ENCODE results near the gene GNPNAT1.

GNPNAT1 gene

DNA sequence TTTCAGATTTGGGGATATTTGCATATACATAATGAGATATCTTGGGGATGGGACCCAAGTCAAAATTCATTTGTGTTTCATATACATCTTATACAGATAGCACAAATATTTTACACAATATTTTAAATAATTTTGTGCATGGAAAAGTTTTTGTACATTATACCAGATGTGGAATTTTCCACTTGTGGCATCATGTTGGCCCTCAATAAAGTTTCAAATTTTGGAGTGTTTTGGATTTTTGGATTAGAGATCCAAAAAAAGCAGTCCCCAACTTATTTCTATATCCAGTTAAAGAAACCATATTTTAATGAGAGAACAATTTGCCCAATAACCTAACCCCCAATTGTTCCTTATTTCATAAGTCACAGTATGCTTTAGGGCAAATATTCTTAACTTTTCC, 4.5 kb downstream of the GNPNAT1 start:
- in situ Hi-C loops (cut with HindIII; ENCODE audit: low pct_ligation_motif_present, low sequenced_read_pairs), result no loop called here

DNA sequence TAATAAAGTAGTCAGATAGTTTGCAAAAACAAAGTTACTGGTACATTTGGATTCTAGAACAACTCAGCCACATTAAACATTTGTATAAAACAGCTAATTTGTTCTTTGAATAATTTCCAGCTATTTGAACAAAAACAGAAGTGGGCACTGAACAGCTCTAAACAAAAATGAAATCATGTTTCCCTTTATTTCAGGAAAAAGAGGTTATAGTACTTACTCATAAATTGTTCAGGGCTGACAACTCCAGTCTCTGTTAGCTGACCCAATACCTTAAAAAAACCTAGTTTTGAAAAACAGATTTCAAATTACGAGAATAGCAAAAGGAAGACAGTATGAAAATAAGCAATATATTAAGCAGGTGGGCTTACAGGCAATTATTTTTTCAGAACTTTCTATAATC, 8.2 kb downstream of the GNPNAT1 start:
- Histone ChIP-seq H3K4me3 (ENCODE audit: low read depth, low read length) (no peak overlapping the region), H3K27ac (no peak overlapping the region), H3K36me3 (replicated peaks) (peaks cover 7% of the 10 kb centered on the region), H3K27me3 (replicated peaks) (no peaks in the 10 kb centered on the region)
- in situ Hi-C loops (cut with HindIII; ENCODE audit: low pct_ligation_motif_present, low sequenced_read_pairs), result no loop called here
- TF ChIP-seq, protein P1, sequence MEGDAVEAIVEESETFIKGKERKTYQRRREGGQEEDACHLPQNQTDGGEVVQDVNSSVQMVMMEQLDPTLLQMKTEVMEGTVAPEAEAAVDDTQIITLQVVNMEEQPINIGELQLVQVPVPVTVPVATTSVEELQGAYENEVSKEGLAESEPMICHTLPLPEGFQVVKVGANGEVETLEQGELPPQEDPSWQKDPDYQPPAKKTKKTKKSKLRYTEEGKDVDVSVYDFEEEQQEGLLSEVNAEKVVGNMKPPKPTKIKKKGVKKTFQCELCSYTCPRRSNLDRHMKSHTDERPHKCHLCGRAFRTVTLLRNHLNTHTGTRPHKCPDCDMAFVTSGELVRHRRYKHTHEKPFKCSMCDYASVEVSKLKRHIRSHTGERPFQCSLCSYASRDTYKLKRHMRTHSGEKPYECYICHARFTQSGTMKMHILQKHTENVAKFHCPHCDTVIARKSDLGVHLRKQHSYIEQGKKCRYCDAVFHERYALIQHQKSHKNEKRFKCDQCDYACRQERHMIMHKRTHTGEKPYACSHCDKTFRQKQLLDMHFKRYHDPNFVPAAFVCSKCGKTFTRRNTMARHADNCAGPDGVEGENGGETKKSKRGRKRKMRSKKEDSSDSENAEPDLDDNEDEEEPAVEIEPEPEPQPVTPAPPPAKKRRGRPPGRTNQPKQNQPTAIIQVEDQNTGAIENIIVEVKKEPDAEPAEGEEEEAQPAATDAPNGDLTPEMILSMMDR (IDR thresholded peaks at IDR 0.05; ENCODE audit: low read depth, low read length, missing control alignments), result no peak
- DNase-seq, result no peak

More for the DNA sequence above, 4.5 kb downstream of the GNPNAT1 start:
- no peak overlapping the region for H3K27ac ChIP-seq
- H3K4me3 ChIP-seq (ENCODE audit: low read depth, low read length), result no peak overlapping the region
- H3K27me3 ChIP-seq (replicated peaks), result no peaks in the 10 kb centered on the region
- no peaks in the 10 kb centered on the region for H3K36me3 ChIP-seq (replicated peaks)
- no peak for DNase-seq
- TF ChIP-seq, protein P1 (IDR thresholded peaks at IDR 0.05; ENCODE audit: low read depth, low read length, missing control alignments), result no peak

DNA sequence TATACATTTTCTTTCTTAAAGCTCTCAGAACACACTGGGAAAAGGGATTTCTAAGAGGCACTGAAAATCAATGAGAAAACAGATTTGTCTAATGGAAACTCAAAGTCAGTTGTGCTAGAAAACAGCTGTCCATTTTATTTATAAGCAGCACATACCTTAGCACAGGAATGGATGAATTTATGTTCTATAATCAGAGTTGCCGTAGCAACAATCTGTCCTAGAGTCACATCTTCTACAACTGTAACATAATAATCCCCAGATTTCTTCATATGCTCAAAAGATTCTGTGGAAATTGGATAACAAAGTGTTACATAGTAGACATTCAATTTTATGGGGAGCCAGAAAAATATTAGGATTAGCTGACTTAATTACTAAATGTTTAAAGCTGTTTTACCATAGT, 9.8 kb downstream of the GNPNAT1 start:
- in situ Hi-C loops (cut with HindIII; ENCODE audit: low pct_ligation_motif_present, low sequenced_read_pairs), result no loop called here
- DNase-seq, result no peak

DNA sequence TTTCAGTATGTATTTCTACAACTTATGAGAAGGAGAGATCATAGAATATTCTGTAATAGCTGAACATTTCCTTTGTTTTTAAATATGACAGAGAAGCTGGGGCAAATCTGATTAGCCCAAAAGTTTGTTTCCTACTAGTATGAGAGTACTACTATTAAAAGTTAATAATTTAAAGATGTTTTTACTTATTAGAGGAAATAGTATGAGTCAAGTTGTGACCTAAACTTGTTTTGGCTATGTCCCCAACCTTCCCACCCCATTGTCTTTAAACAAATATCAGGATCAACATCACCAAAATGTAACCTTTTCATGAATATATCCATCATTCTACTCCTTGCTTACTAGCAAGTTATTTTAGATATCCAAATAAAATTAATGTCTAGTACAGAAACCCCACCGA, 10.5 kb downstream of the GNPNAT1 start:
- no peaks in the 10 kb centered on the region for H3K27me3 ChIP-seq (replicated peaks)
- TF ChIP-seq, protein P1 (IDR thresholded peaks at IDR 0.05; ENCODE audit: low read depth, low read length, missing control alignments), result no peak
- no peak for DNase-seq
- H3K4me3 ChIP-seq (ENCODE audit: low read depth, low read length), result no peak overlapping the region
- no peak overlapping the region for H3K27ac ChIP-seq
- peaks cover 15% of the 10 kb centered on the region for H3K36me3 ChIP-seq (replicated peaks)
- in situ Hi-C loops (cut with HindIII; ENCODE audit: low pct_ligation_motif_present, low sequenced_read_pairs), result no loop called here

More for the DNA sequence above, 9.8 kb downstream of the GNPNAT1 start:
- TF ChIP-seq, protein P1 (IDR thresholded peaks at IDR 0.05; ENCODE audit: low read depth, low read length, missing control alignments), result no peak
- Histone ChIP-seq H3K27ac (no peak overlapping the region), H3K27me3 (replicated peaks) (no peaks in the 10 kb centered on the region), H3K36me3 (replicated peaks) (peaks cover 11% of the 10 kb centered on the region), H3K4me3 (ENCODE audit: low read depth, low read length) (no peak overlapping the region)

DNA sequence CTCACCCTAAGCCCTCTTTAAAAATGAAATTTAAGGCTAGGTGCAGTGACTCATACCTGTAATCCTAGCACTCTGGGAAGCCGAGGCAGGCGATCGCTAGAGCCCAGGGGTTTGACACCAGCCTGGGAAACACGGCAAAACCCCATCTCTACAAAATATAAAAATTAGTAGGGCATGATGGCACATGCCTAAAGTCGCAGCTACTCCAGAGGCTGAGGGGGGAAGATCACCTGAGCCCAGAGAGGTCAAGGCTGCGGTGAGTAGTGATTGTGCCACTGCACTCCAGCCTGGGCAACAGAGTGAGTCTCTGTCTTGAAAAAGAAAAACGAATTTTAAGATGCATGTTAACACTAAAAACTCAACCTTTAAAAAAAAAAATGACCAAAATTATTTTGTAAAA, 12.7 kb downstream of the GNPNAT1 start:
- H3K27ac ChIP-seq, result no peak overlapping the region
- no peaks in the 10 kb centered on the region for H3K27me3 ChIP-seq (replicated peaks)
- in situ Hi-C loops (cut with HindIII; ENCODE audit: low pct_ligation_motif_present, low sequenced_read_pairs), result no loop called here
- no peak for DNase-seq
- peaks cover 22% of the 10 kb centered on the region for H3K36me3 ChIP-seq (replicated peaks)
- TF ChIP-seq, protein P1 (IDR thresholded peaks at IDR 0.05; ENCODE audit: low read depth, low read length, missing control alignments), result no peak
- no peak overlapping the region for H3K4me3 ChIP-seq (ENCODE audit: low read depth, low read length)

DNA sequence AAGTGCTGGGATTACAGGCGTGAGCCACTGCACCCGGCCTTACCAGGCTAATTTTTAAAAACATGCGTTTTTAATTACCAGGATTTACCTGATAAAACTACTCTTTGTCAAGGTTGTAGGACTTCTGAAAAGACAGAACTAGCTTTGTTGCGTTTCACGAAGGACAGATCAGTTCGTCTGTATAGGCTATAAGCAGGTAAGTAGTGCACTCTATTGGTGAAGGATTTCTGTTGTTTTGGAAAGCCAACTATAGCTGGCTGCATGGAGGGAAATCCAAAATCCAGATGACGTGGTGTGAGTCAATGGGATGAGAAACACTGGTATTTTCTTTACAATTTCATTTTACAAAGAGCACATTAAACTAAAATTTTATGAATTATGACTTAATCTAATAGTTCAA, 14.6 kb downstream of the GNPNAT1 start:
- H3K36me3 ChIP-seq (replicated peaks), result peaks cover 22% of the 10 kb centered on the region
- DNase-seq, result no peak
- in situ Hi-C loops (cut with HindIII; ENCODE audit: low pct_ligation_motif_present, low sequenced_read_pairs), result no loop called here

More for the DNA sequence above, 14.6 kb downstream of the GNPNAT1 start:
- TF ChIP-seq, protein P1 (IDR thresholded peaks at IDR 0.05; ENCODE audit: low read depth, low read length, missing control alignments), result no peak
- Histone ChIP-seq H3K4me3 (ENCODE audit: low read depth, low read length) (no peak overlapping the region), H3K27ac (no peak overlapping the region), H3K27me3 (replicated peaks) (no peaks in the 10 kb centered on the region)

Measured in brain microvascular endothelial cell (primary cell).